DMS53 treated with DMSO at 0.1 percent for 48 hours (cell line): ENCODE measurements around the gene ADAM11.
A peak's percentile ranks its signal among the peaks of the same experiment; 100 is the strongest.

Experiments used
- DNase-seq: peaks from one replicate; lab custom pipeline; 2025; ENCODE audit not compliant: unreplicated experiment; lab: John Stamatoyannopoulos, UW

Gene ADAM11

GRCh38 chr17:44830359-44831288 is 71.8 kb downstream of the ADAM11 start:
- peak; percentile 38 for DNase-seq

DNA sequence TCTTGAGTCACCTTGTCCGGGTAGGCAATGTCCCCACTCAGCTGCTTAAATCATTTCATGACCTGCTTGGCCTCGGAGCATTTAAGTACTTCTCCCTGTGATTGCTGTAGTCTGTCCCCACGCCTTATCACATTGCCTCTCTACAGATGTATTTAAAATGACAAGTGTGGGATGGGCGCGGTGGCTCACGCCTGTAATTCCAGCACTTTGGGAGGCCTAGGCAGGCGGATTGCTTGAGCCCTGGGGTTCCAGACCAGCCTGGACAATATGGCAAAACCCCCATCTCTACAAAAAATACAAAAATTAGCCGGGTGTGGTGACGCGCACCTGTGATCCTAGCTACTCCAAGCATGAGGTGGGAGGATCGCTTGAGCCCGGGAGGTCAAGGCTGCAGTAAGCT is 72.6 kb downstream of the ADAM11 start:
- no peak for DNase-seq
